ENCODE data around the gene OR51I1. TPM values are rescaled to one million over a fixed set of nuclear protein-coding genes. Genes with fewer than 3 reads are reported as not detected.

OR51I1 gene
- total RNA-seq: not detected in 2 replicates

GRCh38 chr11:5441414-5441813 is at the start of gene OR51I1:
Gene OR51I1, minus strand, starts transcription at chr11:5441514. Its CDS starts 0 bp downstream, at chr11:5441514.
- no peak for DNase-seq

- DNase-seq: no peak
Measured at GRCh38 chr11:5489576-5490357, 48.5 kb upstream of the OR51I1 start.

DNA sequence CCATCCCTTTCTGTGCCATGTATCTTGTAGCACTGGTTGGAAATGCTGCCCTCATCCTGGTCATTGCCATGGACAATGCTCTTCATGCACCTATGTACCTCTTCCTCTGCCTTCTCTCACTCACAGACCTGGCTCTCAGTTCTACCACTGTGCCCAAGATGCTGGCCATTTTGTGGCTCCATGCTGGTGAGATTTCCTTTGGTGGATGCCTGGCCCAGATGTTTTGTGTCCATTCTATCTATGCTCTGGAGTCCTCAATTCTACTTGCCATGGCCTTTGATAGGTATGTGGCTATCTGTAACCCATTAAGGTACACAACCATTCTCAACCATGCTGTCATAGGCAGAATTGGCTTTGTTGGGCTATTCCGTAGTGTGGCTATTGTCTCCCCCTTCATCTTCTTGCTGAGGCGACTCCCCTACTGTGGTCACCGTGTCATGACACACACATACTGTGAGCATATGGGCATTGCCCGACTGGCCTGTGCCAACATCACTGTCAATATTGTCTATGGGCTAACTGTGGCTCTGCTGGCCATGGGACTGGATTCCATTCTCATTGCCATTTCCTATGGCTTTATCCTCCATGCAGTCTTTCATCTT is 47.6 kb upstream of the OR51I1 start:
- DNase-seq: no peak

GRCh38 chr11:5488385-5488784 is 47.1 kb upstream of the OR51I1 start, which contains the start of gene OR52D1:
Gene OR52D1, plus strand, starts transcription at chr11:5488685. Its CDS starts 22 bp downstream, at chr11:5488707.
- no peak for DNase-seq

- no peak for DNase-seq
Measured at GRCh38 chr11:5486421-5486820, 45.1 kb upstream of the OR51I1 start.

DNA sequence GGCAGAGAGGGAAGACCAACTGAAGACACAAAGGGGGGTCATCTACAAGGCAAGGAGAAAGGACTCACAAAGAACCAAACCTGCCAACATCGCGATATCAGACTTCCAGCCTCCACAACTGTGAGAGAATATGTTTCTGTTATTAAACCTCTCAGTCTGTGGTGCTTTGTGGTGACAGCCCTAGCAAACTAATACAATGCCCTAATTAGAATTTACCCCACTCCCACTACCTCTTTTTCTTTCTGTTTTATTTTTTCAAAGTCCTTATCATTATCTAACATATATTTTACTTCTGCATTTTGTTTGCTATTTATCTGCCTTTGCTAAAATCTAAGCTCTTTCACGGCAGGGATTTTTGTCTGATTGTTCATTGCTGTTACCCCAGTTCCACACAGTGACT is 44.7 kb upstream of the OR51I1 start:
- DNase-seq: no peak

GRCh38 chr11:5476186-5476819 is 35.0 kb upstream of the OR51I1 start:
- peak; percentile 72 for DNase-seq

GRCh38 chr11:5473921-5474320 is 32.6 kb upstream of the OR51I1 start:
- DNase-seq: no peak

- no peak for DNase-seq
Measured at GRCh38 chr11:5467527-5467926, 26.2 kb upstream of the OR51I1 start.

DNA sequence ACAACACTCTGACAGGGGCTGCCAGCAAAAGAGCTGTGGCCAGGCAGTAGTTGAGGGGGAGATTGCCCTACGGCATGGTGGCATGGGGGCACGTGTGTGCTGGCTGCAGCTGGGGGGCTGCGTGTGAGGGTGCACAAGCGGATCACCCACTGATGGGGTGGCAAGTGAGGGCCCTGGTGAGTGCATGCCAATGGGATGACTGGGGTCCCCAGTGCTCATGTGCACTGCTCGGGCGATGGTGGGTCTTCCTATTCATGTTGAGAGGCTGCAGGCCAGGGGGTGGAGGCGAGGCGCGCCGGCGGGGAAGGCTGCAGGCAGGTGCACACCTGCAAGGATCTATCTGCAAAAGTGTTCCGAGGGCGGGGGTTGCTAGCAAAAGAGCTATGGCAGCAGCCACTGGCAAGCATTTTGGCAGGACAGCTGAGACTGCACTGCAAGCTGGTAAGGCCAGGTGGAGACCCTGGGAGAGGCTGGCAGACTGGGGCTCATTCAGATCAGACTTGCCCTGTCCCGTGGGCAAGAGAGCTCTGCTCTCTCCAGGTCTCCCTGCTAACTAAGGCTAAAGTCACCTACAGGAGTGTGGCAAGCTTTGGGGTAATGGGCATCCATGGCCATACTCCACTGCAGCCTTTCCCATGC is 19.8 kb upstream of the OR51I1 start:
- no peak for DNase-seq

DNA sequence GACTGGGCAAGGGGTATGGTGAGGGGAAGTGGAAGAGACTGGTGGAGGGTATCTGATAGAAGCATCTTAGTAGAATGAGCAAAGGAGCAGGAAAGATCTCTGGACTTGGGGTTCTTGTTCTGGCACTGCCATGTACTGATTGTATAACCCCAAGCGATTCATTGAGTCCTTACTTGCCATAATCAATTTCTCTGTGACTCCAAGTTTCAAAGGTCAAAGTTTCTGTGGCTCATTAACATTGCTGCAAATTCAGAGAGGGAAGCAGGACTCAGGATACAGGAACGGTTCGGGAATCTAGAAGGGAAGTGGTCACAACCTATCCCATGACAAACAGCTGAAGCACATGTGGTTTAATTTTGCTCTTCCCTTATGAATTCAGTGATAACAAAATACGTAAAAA is 8.1 kb upstream of the OR51I1 start:
- DNase-seq: no peak

- no peak for DNase-seq
Measured at GRCh38 chr11:5449023-5449422, 7.7 kb upstream of the OR51I1 start, which contains the start of gene OR51I2. Gene OR51I2, plus strand, starts transcription at chr11:5449323. Its CDS starts 4,166 bp downstream, at chr11:5453489.

DNA sequence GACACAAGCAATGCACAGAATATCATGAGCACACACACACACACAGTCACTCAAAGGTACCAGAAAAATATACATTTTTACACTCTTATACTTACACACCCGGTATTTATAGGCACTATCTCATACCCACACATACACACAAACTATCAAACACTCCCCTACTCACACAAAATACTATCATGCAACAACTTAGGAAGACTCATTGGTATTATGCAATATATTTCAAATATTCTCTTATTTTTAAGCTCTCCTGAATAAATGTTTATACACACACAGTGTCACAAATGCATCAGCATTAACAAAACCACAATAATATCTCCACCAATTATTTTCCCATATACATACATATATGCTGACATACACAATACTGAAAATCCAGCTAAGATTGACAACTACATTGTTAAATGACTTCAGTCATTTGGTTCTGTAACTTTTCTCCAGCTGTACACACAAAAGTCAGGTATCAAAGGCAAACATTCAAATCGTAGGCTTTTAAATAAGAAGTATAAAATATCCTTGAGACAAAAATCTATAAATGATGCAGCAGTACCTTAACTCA is 2.6 kb upstream of the OR51I1 start:
- DNase-seq: no peak

DNA sequence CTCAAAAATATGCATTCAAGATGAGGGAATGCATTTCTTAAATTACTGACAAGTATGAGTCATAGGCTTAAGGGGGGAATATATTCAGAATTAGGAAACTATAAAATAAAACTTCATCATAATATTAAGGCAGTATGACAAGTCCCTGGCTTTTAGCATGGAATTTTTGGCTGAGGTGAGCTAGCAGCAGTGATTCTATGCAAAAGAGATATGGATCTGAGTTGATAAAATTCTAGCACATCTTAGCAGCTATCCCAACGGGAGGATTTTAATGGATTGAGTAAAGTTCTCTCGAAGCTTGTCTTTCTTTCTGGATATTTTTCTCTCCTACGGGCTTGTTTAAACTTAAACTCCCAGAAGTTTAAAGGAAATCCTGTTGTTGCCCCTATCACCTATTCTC is 18.2 kb downstream of the OR51I1 start:
- no peak for DNase-seq

GRCh38 chr11:5421811-5422210 is 19.5 kb downstream of the OR51I1 start, which contains the start of gene OR51Q1:
Gene OR51Q1, plus strand, starts transcription at chr11:5422111. Its CDS starts 90 bp downstream, at chr11:5422201.
- DNase-seq: no peak

DNA sequence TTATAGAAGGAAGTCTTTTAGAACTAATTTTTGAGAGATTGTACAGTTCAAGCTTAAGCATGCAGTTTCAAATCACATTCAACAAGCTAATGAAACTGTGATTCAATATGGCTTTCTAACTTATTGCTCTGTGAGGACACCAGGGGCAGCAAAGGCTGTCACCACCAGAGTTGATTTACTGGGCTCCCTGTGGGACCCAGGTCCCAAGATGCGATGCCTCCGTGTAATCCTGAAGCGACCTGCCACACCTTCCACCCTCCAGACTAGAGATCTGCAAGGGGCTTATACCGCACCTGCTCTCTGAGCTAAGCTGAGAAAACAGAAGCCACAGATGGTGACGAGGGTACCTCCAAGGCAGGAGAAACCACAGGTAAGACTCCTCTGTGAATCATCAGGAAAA is 20.3 kb downstream of the OR51I1 start:
- DNase-seq: no peak

GRCh38 chr11:5405173-5405572 is 36.1 kb downstream of the OR51I1 start:
- DNase-seq: no peak

- no peak for DNase-seq
Measured at GRCh38 chr11:5398936-5399335, 42.4 kb downstream of the OR51I1 start.

DNA sequence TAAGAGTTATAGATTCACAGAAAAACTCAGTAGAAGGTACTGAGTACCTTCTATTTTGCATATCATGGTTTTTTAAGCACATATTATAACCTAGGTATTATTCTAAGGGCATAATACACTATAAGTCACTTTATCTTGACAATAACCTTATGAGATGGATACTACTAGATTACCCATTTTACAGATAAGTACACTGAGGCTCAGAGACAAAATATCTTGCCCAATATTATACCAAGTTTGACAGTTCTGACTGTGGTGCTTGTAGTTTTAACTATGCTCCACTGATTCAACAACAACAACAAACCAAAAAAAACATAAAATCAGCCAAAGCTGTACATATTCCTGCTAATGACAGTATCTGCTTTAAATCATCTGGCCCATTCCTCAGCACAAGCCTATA is 47.2 kb downstream of the OR51I1 start:
- no peak for DNase-seq

Measured in dermis blood vessel endothelial cell (primary cell).